ENCODE results near the gene TJAP1.

Gene TJAP1

DNA sequence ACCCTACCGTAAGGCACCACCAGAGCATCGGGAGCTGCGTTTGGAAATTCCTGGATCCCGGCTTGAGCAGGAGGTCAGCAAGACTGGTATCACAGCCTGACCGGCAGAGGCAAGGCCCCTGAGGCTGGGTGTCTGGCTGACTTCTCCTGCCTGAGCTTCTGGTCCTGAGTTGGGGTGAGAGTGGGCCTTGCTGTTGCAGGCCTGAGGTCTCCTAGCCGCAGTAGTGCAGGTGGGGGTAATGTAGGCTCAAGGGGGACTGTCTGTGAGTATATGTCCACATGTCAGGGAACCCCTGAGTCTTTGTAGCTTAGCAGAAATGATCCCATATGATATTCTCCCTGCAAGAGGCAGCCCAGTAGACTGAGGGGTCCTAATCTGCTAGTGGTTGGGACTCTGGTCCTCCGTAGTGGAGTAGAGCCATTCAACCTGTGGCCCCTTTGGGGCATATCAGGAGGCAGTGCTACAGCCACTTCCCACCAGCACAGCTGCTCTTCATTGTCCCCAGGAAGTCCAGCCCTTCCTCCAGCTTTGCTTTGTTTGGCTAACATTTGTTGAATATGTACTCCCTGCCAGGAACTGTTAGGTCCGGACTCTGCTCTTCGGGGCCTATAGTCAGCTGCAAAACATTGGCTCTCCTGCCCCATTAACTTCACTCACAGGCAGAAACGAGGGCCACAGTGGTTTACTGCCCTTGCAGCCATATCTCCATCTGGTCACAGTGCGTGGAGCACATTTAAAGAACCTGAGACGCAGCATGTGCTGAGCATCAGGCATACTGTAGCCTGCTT lies 21.9 kb downstream of the TJAP1 start:
- H3K9ac ChIP-seq (ENCODE audit: low read depth in 1 of 2, low read length in 2 of 2): no peak overlapping the region
- H3K27me3 ChIP-seq (ENCODE audit: control insufficient read depth in 1 of 2, insufficient read depth in 2 of 2, low read length in 2 of 2): no peaks in the 10 kb centered on the region
- H3K27ac ChIP-seq (ENCODE audit: low read depth, low read length): no peak overlapping the region
- H3K9me3 ChIP-seq (ENCODE audit: control insufficient read depth in 1 of 2, low read length in 2 of 2): no peaks in the 10 kb centered on the region
- no peak overlapping the region for H3K4me3 ChIP-seq (ENCODE audit: low read depth in 1 of 2, low read length in 2 of 2)
- H3K4me1 ChIP-seq (ENCODE audit: control insufficient read depth in 1 of 2, insufficient read depth in 2 of 2, low read length in 2 of 2): peaks cover 18 to 20% of the 10 kb centered on the region in 2 donors
- peaks cover 37 to 70% of the 10 kb centered on the region in 2 donors for H3K36me3 ChIP-seq (ENCODE audit: control insufficient read depth in 1 of 2, insufficient read depth in 2 of 2, low read length in 2 of 2)

DNA sequence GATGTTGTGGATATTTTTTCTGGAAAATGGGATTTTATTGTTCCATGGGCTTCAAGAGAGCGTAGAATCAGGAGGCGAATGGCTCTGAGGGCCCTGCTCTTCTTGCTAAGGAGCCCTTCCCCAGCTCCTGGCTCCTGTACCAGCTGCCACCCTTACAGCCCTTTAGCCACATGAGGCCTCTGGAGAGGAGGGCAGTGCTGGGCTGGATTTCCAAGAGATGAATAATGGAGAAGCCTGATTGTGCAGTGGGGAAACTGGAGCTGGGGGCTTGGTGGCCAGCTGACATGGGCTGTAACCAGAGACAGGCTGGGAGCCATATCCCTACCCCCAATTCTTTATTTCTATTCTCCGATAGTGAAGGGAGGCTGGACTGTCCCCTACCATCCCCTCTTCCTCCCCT lies 23.6 kb downstream of the TJAP1 start:
- Histone ChIP-seq H3K27ac (ENCODE audit: low read depth, low read length) (no peak overlapping the region), H3K9ac (ENCODE audit: low read depth in 1 of 2, low read length in 2 of 2) (no peak overlapping the region)

DNA sequence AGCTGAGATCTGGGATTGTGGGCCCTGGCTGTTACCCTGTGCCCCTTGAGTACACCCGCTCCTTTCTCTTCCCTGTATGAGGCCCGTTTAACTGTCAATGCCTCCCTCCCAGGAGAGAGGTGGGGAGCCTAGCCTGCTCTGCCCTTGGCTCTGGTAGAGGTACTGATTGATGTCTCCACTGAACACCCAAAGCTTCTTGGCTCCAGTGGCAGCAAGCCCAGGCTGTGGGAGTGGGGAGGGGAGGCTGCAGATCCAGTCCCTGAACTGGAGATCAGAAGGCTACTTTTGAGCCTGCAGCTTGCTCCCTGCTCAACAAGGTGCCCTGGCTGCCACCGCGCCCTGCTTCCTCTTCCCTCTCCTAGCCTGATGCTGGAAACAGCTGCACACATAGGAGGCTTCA lies 25.3 kb downstream of the TJAP1 start:
- peaks cover 35 to 76% of the 10 kb centered on the region in 2 donors for H3K36me3 ChIP-seq (ENCODE audit: control insufficient read depth in 1 of 2, insufficient read depth in 2 of 2, low read length in 2 of 2)
- H3K9ac ChIP-seq (ENCODE audit: low read depth in 1 of 2, low read length in 2 of 2): no peak overlapping the region
- H3K27ac ChIP-seq (ENCODE audit: low read depth, low read length): no peak overlapping the region
- H3K9me3 ChIP-seq (ENCODE audit: control insufficient read depth in 1 of 2, low read length in 2 of 2): no peaks in the 10 kb centered on the region
- H3K27me3 ChIP-seq (ENCODE audit: control insufficient read depth in 1 of 2, insufficient read depth in 2 of 2, low read length in 2 of 2): no peaks in the 10 kb centered on the region
- H3K4me1 ChIP-seq (ENCODE audit: control insufficient read depth in 1 of 2, insufficient read depth in 2 of 2, low read length in 2 of 2): peaks cover 4% of the 10 kb centered on the region in 2 donors
- no peak overlapping the region for H3K4me3 ChIP-seq (ENCODE audit: low read depth in 1 of 2, low read length in 2 of 2)

More for the DNA sequence above, 23.6 kb downstream of the TJAP1 start:
- Histone ChIP-seq H3K27me3 (ENCODE audit: control insufficient read depth in 1 of 2, insufficient read depth in 2 of 2, low read length in 2 of 2) (no peaks in the 10 kb centered on the region), H3K4me1 (ENCODE audit: control insufficient read depth in 1 of 2, insufficient read depth in 2 of 2, low read length in 2 of 2) (peaks cover 2 to 4% of the 10 kb centered on the region in 2 donors), H3K36me3 (ENCODE audit: control insufficient read depth in 1 of 2, insufficient read depth in 2 of 2, low read length in 2 of 2) (peaks cover 37 to 79% of the 10 kb centered on the region in 2 donors), H3K4me3 (ENCODE audit: low read depth in 1 of 2, low read length in 2 of 2) (no peak overlapping the region), H3K9me3 (ENCODE audit: control insufficient read depth in 1 of 2, low read length in 2 of 2) (no peaks in the 10 kb centered on the region)

GRCh38 chr6:43503443-43503842 lies 26.1 kb downstream of the TJAP1 start:
- Histone ChIP-seq H3K4me1 (ENCODE audit: control insufficient read depth in 1 of 2, insufficient read depth in 2 of 2, low read length in 2 of 2) (peaks cover 4 to 8% of the 10 kb centered on the region in 2 donors), H3K27me3 (ENCODE audit: control insufficient read depth in 1 of 2, insufficient read depth in 2 of 2, low read length in 2 of 2) (peaks cover 0 to 4% of the 10 kb centered on the region in 2 donors), H3K36me3 (ENCODE audit: control insufficient read depth in 1 of 2, insufficient read depth in 2 of 2, low read length in 2 of 2) (peaks cover 30 to 68% of the 10 kb centered on the region in 2 donors)

DNA sequence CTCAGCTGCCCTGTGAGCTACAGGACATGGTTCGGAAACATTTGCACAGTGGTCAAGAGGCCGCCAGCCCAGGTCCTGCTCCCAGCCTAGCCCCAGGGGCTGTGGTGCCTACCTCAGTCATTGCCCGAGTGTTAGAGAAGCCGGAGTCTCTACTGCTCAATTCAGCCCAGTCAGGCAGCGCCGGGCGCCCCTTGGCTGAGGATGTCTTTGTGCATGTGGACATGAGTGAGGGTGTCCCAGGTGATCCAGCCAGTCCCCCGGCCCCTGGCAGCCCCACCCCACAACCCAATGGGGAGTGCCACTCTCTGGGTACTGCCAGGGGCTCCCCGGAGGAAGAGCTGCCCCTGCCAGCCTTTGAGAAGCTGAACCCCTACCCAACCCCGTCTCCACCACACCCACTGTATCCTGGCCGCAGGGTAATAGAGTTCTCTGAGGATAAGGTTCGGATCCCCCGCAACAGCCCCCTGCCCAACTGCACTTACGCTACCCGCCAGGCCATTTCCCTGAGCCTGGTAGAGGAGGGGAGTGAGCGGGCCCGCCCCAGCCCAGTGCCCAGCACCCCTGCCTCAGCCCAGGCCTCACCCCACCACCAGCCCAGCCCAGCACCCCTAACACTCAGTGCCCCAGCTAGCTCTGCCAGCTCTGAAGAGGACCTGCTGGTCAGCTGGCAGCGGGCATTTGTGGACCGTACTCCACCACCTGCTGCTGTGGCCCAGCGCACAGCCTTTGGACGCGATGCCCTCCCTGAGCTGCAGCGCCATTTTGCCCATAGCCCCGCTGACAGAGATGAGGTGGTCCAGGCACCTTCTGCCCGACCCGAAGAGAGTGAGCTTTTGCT lies 27.6 kb downstream of the TJAP1 start:
- H3K36me3 ChIP-seq (ENCODE audit: control insufficient read depth in 1 of 2, insufficient read depth in 2 of 2, low read length in 2 of 2): peaks cover 15 to 53% of the 10 kb centered on the region in 2 donors
- H3K9me3 ChIP-seq (ENCODE audit: control insufficient read depth in 1 of 2, low read length in 2 of 2): no peaks in the 10 kb centered on the region
- no peak overlapping the region for H3K4me3 ChIP-seq (ENCODE audit: low read depth in 1 of 2, low read length in 2 of 2)
- H3K27me3 ChIP-seq (ENCODE audit: control insufficient read depth in 1 of 2, insufficient read depth in 2 of 2, low read length in 2 of 2): peaks cover 0 to 15% of the 10 kb centered on the region in 2 donors
- H3K9ac ChIP-seq (ENCODE audit: low read depth in 1 of 2, low read length in 2 of 2): no peak overlapping the region
- H3K27ac ChIP-seq (ENCODE audit: low read depth, low read length): no peak overlapping the region
- peaks cover 15 to 20% of the 10 kb centered on the region in 2 donors for H3K4me1 ChIP-seq (ENCODE audit: control insufficient read depth in 1 of 2, insufficient read depth in 2 of 2, low read length in 2 of 2)

More at GRCh38 chr6:43503443-43503842, 26.1 kb downstream of the TJAP1 start:
- H3K4me3 ChIP-seq (ENCODE audit: low read depth in 1 of 2, low read length in 2 of 2): no peak overlapping the region
- H3K27ac ChIP-seq (ENCODE audit: low read depth, low read length): no peak overlapping the region
- H3K9me3 ChIP-seq (ENCODE audit: control insufficient read depth in 1 of 2, low read length in 2 of 2): no peaks in the 10 kb centered on the region
- no peak overlapping the region for H3K9ac ChIP-seq (ENCODE audit: low read depth in 1 of 2, low read length in 2 of 2)

- H3K9me3 ChIP-seq (ENCODE audit: control insufficient read depth in 1 of 2, low read length in 2 of 2): no peaks in the 10 kb centered on the region
- H3K4me3 ChIP-seq (ENCODE audit: low read depth in 1 of 2, low read length in 2 of 2): no peak overlapping the region
- peaks cover 11 to 46% of the 10 kb centered on the region in 2 donors for H3K36me3 ChIP-seq (ENCODE audit: control insufficient read depth in 1 of 2, insufficient read depth in 2 of 2, low read length in 2 of 2)
- peaks cover 17 to 24% of the 10 kb centered on the region in 2 donors for H3K4me1 ChIP-seq (ENCODE audit: control insufficient read depth in 1 of 2, insufficient read depth in 2 of 2, low read length in 2 of 2)
- H3K27ac ChIP-seq (ENCODE audit: low read depth, low read length): no peak overlapping the region
- H3K9ac ChIP-seq (ENCODE audit: low read depth in 1 of 2, low read length in 2 of 2): no peak overlapping the region
- H3K27me3 ChIP-seq (ENCODE audit: control insufficient read depth in 1 of 2, insufficient read depth in 2 of 2, low read length in 2 of 2): peaks cover 0 to 15% of the 10 kb centered on the region in 2 donors
These were observed 28.3 kb downstream of the TJAP1 start for GRCh38 chr6:43505718-43506117.

DNA sequence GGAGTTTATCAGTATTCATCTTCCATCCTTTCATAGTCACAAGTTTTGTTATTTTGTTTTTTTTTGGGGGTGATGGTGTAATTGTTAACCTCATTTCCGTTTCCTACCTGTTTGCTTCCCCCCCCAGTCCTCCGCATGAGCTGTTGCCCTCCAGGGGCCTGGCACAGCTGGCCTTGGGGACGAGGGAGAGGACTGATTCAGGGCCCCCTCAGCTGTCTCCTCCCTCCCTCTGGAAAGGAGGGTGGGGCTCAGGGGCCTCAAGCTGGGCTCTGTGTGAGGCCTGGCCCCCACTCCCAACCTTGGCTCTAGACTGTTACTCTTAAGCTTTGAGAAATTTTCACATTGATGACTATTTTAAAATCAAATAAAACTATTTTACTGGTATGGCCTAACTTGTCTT lies 28.8 kb downstream of the TJAP1 start:
- Histone ChIP-seq H3K27me3 (ENCODE audit: control insufficient read depth in 1 of 2, insufficient read depth in 2 of 2, low read length in 2 of 2) (peaks cover 0 to 15% of the 10 kb centered on the region in 2 donors), H3K36me3 (ENCODE audit: control insufficient read depth in 1 of 2, insufficient read depth in 2 of 2, low read length in 2 of 2) (peaks cover 10 to 44% of the 10 kb centered on the region in 2 donors), H3K4me3 (ENCODE audit: low read depth in 1 of 2, low read length in 2 of 2) (no peak overlapping the region), H3K9ac (ENCODE audit: low read depth in 1 of 2, low read length in 2 of 2) (no peak overlapping the region), H3K9me3 (ENCODE audit: control insufficient read depth in 1 of 2, low read length in 2 of 2) (no peaks in the 10 kb centered on the region), H3K27ac (ENCODE audit: low read depth, low read length) (no peak overlapping the region), H3K4me1 (ENCODE audit: control insufficient read depth in 1 of 2, insufficient read depth in 2 of 2, low read length in 2 of 2) (peaks cover 22 to 29% of the 10 kb centered on the region in 2 donors)

DNA sequence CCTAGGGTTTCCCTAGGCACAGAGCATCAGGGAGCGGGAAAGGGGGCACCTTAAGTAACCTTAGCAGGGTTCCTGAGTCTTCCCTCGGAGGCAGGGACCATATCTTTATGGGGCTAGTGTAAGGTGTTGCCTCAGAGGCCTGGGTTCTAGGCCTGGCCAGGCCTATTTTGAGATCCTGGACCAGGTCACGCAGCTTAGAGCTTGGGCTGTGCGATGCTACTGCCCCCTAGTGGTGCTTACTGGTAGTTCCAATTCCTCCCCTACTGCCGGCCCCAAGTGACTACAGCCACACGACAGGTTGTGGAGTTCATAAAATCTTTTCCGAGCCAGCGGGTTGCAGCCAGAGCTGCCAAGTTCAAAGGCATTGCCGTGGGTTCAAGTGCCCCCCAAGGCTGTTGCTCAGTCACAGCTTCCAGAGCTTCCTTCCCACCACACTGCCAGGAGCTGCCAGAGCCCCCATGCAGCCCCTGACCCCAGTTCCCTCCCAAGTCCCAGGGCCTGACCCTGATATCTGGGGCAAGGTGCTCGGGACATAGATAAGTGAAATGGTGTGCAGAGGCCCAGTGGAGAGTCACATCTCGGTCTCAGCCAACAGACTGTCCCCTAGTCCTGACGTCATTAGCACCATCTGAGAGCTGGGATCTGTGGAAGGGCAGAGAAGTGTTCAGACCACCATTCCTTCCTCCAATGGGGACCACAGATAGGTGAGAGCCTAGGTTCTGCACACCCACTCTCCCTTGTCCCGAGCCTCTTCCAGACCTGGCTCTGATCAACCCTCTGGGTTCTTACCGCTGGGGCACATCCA lies 29.5 kb downstream of the TJAP1 start:
- peaks cover 29 to 33% of the 10 kb centered on the region in 2 donors for H3K4me1 ChIP-seq (ENCODE audit: control insufficient read depth in 1 of 2, insufficient read depth in 2 of 2, low read length in 2 of 2)
- H3K9ac ChIP-seq (ENCODE audit: low read depth in 1 of 2, low read length in 2 of 2): no peak overlapping the region
- peaks cover 0 to 15% of the 10 kb centered on the region in 2 donors for H3K27me3 ChIP-seq (ENCODE audit: control insufficient read depth in 1 of 2, insufficient read depth in 2 of 2, low read length in 2 of 2)
- no peaks in the 10 kb centered on the region for H3K9me3 ChIP-seq (ENCODE audit: control insufficient read depth in 1 of 2, low read length in 2 of 2)
- H3K4me3 ChIP-seq (ENCODE audit: low read depth in 1 of 2, low read length in 2 of 2): no peak overlapping the region
- peaks cover 14 to 46% of the 10 kb centered on the region in 2 donors for H3K36me3 ChIP-seq (ENCODE audit: control insufficient read depth in 1 of 2, insufficient read depth in 2 of 2, low read length in 2 of 2)
- H3K27ac ChIP-seq (ENCODE audit: low read depth, low read length): no peak overlapping the region

- no peak overlapping the region for H3K9ac ChIP-seq (ENCODE audit: low read depth in 1 of 2, low read length in 2 of 2)
- H3K27me3 ChIP-seq (ENCODE audit: control insufficient read depth in 1 of 2, insufficient read depth in 2 of 2, low read length in 2 of 2): peaks cover 0 to 15% of the 10 kb centered on the region in 2 donors
- peaks cover 29 to 33% of the 10 kb centered on the region in 2 donors for H3K4me1 ChIP-seq (ENCODE audit: control insufficient read depth in 1 of 2, insufficient read depth in 2 of 2, low read length in 2 of 2)
- peaks cover 25 to 46% of the 10 kb centered on the region in 2 donors for H3K36me3 ChIP-seq (ENCODE audit: control insufficient read depth in 1 of 2, insufficient read depth in 2 of 2, low read length in 2 of 2)
- H3K9me3 ChIP-seq (ENCODE audit: control insufficient read depth in 1 of 2, low read length in 2 of 2): no peaks in the 10 kb centered on the region
- no peak overlapping the region for H3K27ac ChIP-seq (ENCODE audit: low read depth, low read length)
- H3K4me3 ChIP-seq (ENCODE audit: low read depth in 1 of 2, low read length in 2 of 2): peak overlapping the region; percentile 47 to 75
These were observed 31.2 kb downstream of the TJAP1 start for GRCh38 chr6:43508481-43509141.
